GM12873 (cell line): ENCODE measurements around the gene FAM219A.

ENCODE experiments used
- CTCF ChIP-seq: IDR thresholded peaks from 2 replicates; pipeline ENCODE4 v1.5.1; 2012; ENCODE audit warnings: low read depth, mild to moderate bottlenecking, moderate library complexity, low read length, control low read depth; ENCODE audit not compliant: insufficient read depth; ENCODE audit errors: missing control alignments

The FAM219A gene

GRCh38 chr9:34398875-34399274, 59.5 kb downstream of the FAM219A start:
- TF ChIP-seq CTCF, result no peak

- TF ChIP-seq CTCF, result no peak
Observed at GRCh38 chr9:34396276-34397214, 61.8 kb downstream of the FAM219A start.

DNA sequence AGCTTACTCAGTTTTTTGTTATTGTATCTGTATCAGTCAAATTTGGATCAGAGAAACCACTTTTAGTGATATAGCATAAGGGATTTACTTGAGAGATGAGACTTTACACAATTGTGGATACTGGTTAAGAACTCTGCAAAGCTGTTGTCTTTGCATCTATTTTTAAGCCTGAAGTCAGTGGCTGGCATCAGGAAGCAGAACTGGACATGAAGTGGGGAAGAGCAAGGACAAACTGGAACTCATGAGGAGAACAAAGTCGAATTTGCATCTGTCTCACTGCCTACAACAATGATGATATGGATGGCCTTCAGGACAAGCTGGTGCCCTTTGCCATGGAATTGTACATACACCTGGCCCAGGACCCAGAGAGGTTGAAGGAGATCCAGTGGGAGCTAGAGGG, 65.9 kb downstream of the FAM219A start:
- TF ChIP-seq CTCF, result no peak

GRCh38 chr9:34387239-34387638, 71.1 kb downstream of the FAM219A start:
- TF ChIP-seq CTCF, result no peak

DNA sequence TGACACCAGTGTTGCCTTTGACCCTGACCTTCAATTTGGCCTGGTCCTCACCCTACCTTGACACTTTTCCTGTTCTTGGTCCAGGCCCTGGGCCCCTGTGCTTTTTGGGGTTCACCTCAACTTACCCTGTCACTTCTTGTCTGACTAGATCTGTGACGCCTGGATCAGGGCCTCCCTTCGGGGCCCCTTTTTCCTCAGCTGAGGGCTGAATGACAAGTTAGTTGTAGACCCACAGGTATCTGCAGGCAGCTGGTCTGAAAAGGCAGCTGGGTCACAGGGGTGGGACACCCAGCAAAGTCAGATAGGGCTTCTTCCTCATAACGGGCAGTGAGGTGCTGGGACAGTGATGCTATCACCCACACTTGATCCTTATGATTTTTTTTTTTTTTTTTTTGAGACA, 71.7 kb downstream of the FAM219A start:
- TF ChIP-seq CTCF, result no peak

DNA sequence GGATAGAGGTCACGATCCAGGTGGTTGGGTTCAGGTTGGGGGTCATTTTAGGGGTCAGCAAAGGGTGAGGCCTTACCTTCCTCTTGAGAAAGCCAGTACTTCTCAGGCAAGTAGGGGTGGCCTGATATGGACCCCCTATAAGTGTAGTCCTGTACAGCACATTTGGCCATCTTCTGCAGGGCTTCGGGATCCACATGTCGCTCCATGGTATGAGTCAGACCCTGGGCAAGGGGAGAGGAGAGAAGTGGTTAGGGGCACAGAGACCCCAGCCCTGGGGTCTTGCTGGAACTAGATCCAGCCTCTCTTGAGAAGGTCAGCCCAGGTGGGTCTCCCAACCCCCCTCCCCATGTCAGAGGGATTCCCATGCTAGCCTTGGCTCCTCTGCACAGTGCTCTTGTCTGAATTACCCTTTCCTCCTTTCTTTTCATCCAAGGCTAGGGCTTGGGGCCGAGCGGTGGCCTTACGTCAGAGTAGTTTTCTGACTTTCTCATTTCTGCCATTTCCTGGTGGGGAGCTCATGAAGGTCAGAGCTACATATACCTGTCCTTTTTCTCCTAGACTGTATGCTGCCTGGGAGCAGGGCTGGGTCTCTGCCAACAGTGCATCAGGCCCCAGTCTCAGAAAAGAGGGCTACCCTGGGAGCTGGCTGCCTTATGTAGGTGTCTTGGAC, 72.7 kb downstream of the FAM219A start:
- no peak for TF ChIP-seq CTCF

DNA sequence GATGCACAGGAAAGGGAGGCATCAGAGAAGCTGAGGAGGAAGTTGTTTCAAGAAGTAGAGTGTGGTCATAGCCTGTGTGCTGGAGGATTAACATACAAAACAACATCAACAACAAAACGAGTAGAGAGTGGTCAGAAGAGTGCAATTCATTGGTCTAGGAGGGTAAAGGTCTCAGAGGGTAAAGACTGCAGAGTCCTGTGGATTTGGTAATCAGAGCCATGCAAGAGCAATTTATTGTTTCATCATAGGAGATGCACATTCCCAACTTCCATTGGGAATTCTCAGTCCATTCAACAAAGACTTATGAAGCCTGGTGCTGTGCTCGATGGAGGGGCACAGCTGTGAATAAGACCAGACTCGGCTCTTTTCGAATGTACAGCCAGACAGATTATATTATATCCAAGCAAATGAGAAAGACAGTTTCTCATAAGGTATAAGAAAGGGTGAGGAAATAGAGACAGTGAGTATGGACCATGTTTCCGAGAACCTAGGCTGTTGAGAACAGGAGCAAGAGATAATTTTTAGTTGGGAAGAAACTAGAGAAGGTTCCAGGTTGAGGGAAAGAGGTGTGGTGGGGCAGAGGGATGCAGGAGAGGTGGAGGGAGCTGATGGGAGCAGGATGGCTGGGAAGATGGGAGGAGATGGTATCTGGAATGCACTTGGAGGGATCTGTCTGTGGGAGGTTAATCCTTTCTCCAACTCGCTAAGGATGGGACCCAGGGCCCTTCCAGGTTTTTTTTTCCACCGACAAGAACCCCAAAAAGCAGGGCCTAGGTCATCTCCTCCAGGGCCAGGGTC, 73.8 kb downstream of the FAM219A start:
- TF ChIP-seq CTCF, result no peak
